WTC11 (cell line): ENCODE results near the gene TMEM218. TPM values are rescaled to one million over a fixed set of nuclear protein-coding genes. Genes with fewer than 3 reads are reported as not detected.

Source experiments
- ATAC-seq: fragments of 200-7000 bp; cut with Tn5 transposase; 2 replicates; pipeline ENCODE4 v1.10.0; 2021; ENCODE audit warnings: mild to moderate bottlenecking, moderate library complexity
- CTCF ChIA-PET: fragments of 300-600 bp; sonication (Branson Sonifier 250); formaldehyde crosslinking; loops from one replicate; lab custom pipeline; 2021; ENCODE audit warnings: antibody characterized with exemption; lab: Charles Lee
- POLR2A ChIA-PET: fragments of 350-600 bp; sonication (Branson Sonifier 250); formaldehyde crosslinking; loops from one replicate; lab custom pipeline; 2021; ENCODE audit warnings: antibody characterized with exemption; lab: Charles Lee
- DNase-seq: peaks from one replicate; pipeline ENCODE4 v3.0.0; 2021; ENCODE audit warnings: low spot score
- H3K27ac Mint-ChIP-seq: 2 replicates; pipeline ENCODE4 v1.8.0; 2021; ENCODE audit warnings: mixed read lengths
- H3K27me3 Mint-ChIP-seq: 2 replicates; pipeline ENCODE4 v1.8.0; 2021; ENCODE audit warnings: low read depth, mild to moderate bottlenecking, moderate library complexity, mixed read lengths
- H3K36me3 Mint-ChIP-seq: 2 replicates; pipeline ENCODE4 v1.8.0; 2021; ENCODE audit warnings: mixed read lengths
- H3K4me1 Mint-ChIP-seq: 2 replicates; pipeline ENCODE4 v1.8.0; 2022; ENCODE audit warnings: mixed read lengths
- H3K4me3 Mint-ChIP-seq: 2 replicates; pipeline ENCODE4 v1.8.0; 2021; ENCODE audit warnings: mild to moderate bottlenecking, moderate library complexity, mixed read lengths
- H3K9me3 Mint-ChIP-seq: 2 replicates; pipeline ENCODE4 v1.8.0; 2021; ENCODE audit warnings: mixed read lengths
- CREB1 ChIP-seq: sonication (generic); formaldehyde crosslinking; IDR thresholded peaks from 2 replicates; pipeline ENCODE4 v1.8.0; 2023; ENCODE audit warnings: mild to moderate bottlenecking, missing genetic modification reagents
- E2F1 ChIP-seq: sonication (generic); formaldehyde crosslinking; IDR thresholded peaks from 2 replicates; pipeline ENCODE4 v1.8.0; 2022; ENCODE audit warnings: mild to moderate bottlenecking, missing genetic modification reagents
- ETV6 ChIP-seq: sonication (generic); formaldehyde crosslinking; IDR thresholded peaks from 2 replicates; pipeline ENCODE4 v1.8.1; 2022; ENCODE audit warnings: mild to moderate bottlenecking, missing genetic modification reagents
- FOXJ3 ChIP-seq: sonication (generic); formaldehyde crosslinking; IDR thresholded peaks from 2 replicates; pipeline ENCODE4 v1.9.0; 2021; ENCODE audit warnings: missing genetic modification reagents, mild to moderate bottlenecking, borderline replicate concordance
- FOXP4 ChIP-seq: sonication (generic); formaldehyde crosslinking; IDR thresholded peaks from 2 replicates; pipeline ENCODE4 v1.8.0; 2022; ENCODE audit warnings: mild to moderate bottlenecking, missing genetic modification reagents
- GRHL2 ChIP-seq: fragments of 250-450 bp; sonication (Bioruptor Pico); IDR thresholded peaks from 2 replicates; pipeline ENCODE4 v1.8.0; 2022; ENCODE audit warnings: mild to moderate bottlenecking, moderate library complexity; ENCODE audit not compliant: insufficient replicate concordance, severe bottlenecking
- MLX ChIP-seq: sonication (generic); formaldehyde crosslinking; IDR thresholded peaks from 2 replicates; pipeline ENCODE4 v1.8.1; 2023; ENCODE audit warnings: mild to moderate bottlenecking, missing genetic modification reagents, moderate library complexity
- MYBL2 ChIP-seq: sonication (generic); formaldehyde crosslinking; IDR thresholded peaks from 2 replicates; pipeline ENCODE4 v1.8.1; 2023; ENCODE audit warnings: mild to moderate bottlenecking, moderate library complexity, missing genetic modification reagents
- NR2C2 ChIP-seq: sonication (generic); formaldehyde crosslinking; IDR thresholded peaks from 2 replicates; pipeline ENCODE4 v1.8.0; 2022; ENCODE audit warnings: mild to moderate bottlenecking, missing genetic modification reagents
- PRDM15 ChIP-seq: sonication (generic); formaldehyde crosslinking; IDR thresholded peaks from 2 replicates; pipeline ENCODE4 v1.8.0; 2022; ENCODE audit warnings: missing genetic modification reagents
- TEAD1 ChIP-seq: sonication (generic); formaldehyde crosslinking; IDR thresholded peaks from 2 replicates; pipeline ENCODE4 v1.8.0; 2022; ENCODE audit warnings: mild to moderate bottlenecking, missing genetic modification reagents
- USF1 ChIP-seq: sonication (generic); formaldehyde crosslinking; IDR thresholded peaks from 2 replicates; pipeline ENCODE4 v1.8.0; 2022; ENCODE audit warnings: mild to moderate bottlenecking, missing genetic modification reagents
- ZMAT4 ChIP-seq: fragments of 250-450 bp; sonication (Bioruptor Pico); IDR thresholded peaks from 2 replicates; pipeline ENCODE4 v1.9.0; 2021; ENCODE audit warnings: mild to moderate bottlenecking
- ZNF138 ChIP-seq: sonication (generic); formaldehyde crosslinking; conservative IDR thresholded peaks from 2 replicates; pipeline ENCODE4 v1.8.1; 2022; ENCODE audit warnings: mild to moderate bottlenecking, moderate library complexity, missing genetic modification reagents
- ZNF219 ChIP-seq: sonication (generic); formaldehyde crosslinking; IDR thresholded peaks from 2 replicates; pipeline ENCODE4 v1.8.0; 2023; ENCODE audit warnings: missing genetic modification reagents, mild to moderate bottlenecking, borderline replicate concordance
- ZNF232 ChIP-seq: sonication (generic); formaldehyde crosslinking; IDR thresholded peaks from 2 replicates; pipeline ENCODE4 v1.8.0; 2022; ENCODE audit warnings: mild to moderate bottlenecking, missing genetic modification reagents
- ZSCAN18 ChIP-seq: fragments of 250-450 bp; sonication (Bioruptor Pico); IDR thresholded peaks from 2 replicates; pipeline ENCODE4 v2.1.2; 2022; ENCODE audit warnings: mild to moderate bottlenecking, moderate library complexity
- total RNA-seq: library from RNA; stranded (reverse); gene quantifications from 3 replicates; pipeline ENCODE4 v1.2.3, GENCODE V29; 2021

TMEM218 gene
- total RNA-seq, 1 experiment from 2014 or later, result 10.3 TPM

GRCh38 chr11:125154378-125155099 is 43.1 kb upstream of the TMEM218 start:
- Mint-ChIP-seq H3K27ac (no peak overlapping the region), H3K27me3 (peaks cover 41% of the 10 kb centered on the region), H3K4me1 (peaks cover 9% of the 10 kb centered on the region), H3K4me3 (no peak overlapping the region), H3K9me3 (peaks cover 12% of the 10 kb centered on the region), H3K36me3 (no peaks in the 10 kb centered on the region; the same call in 1 of the 2 replicates)
- CTCF ChIA-PET, result interaction anchor here (0.7 to 1.5 kb wide), 4 partner anchors 13 to 274 kb away, joined by 3 to 6 read pairs (median 4); no protein-coding TSS in a partner anchor
- ATAC-seq (no peak), DNase-seq (no peak)
- POLR2A ChIA-PET, result no interaction called here
- TF ChIP-seq ZNF219 (CRISPR knock-in tag), result no peak
- TF ChIP-seq TEAD1 (CRISPR knock-in tag), result no peak
- TF ChIP-seq FOXJ3 (CRISPR knock-in tag), result no peak
- no peak for TF ChIP-seq GRHL2 (CRISPR knock-in tag)
- TF ChIP-seq USF1, result no peak
- no peak for TF ChIP-seq FOXP4 (CRISPR knock-in tag)
- no peak for TF ChIP-seq ZNF138 (CRISPR knock-in tag)
- no peak for TF ChIP-seq ZNF232 (CRISPR knock-in tag)
- TF ChIP-seq MYBL2 (CRISPR knock-in tag), result no peak
- no peak for TF ChIP-seq ZMAT4 (CRISPR knock-in tag)
- TF ChIP-seq ZSCAN18 (CRISPR knock-in tag), result no peak
- TF ChIP-seq NR2C2 (CRISPR knock-in tag), result no peak
- no peak for TF ChIP-seq MLX (CRISPR knock-in tag)
- no peak for TF ChIP-seq ETV6 (CRISPR knock-in tag)
- TF ChIP-seq CREB1, result no peak
- TF ChIP-seq E2F1, result no peak

GRCh38 chr11:125153837-125154236 is 42.4 kb upstream of the TMEM218 start:
- ChIA-PET CTCF (interaction anchor here (1.1 to 1.5 kb wide), 3 partner anchors 12 to 275 kb away, joined by 3 to 6 read pairs (median 4); no protein-coding TSS in a partner anchor), POLR2A (interaction anchor here (0.6 kb wide), 1 partner anchor 29 kb away, joined by 8 read pairs; no protein-coding TSS in a partner anchor)
- TF ChIP-seq ZNF219 (CRISPR knock-in tag) (no peak), PRDM15 (CRISPR knock-in tag) (no peak)
- H3K4me3 Mint-ChIP-seq, result no peak overlapping the region
- no peak for ATAC-seq
- DNase-seq, result no peak
- H3K36me3 Mint-ChIP-seq, result no peaks in the 10 kb centered on the region; the same call in 1 of the 2 replicates
- no peak overlapping the region for H3K27ac Mint-ChIP-seq
- H3K9me3 Mint-ChIP-seq, result peaks cover 12% of the 10 kb centered on the region
- peaks cover 48% of the 10 kb centered on the region for H3K27me3 Mint-ChIP-seq
- H3K4me1 Mint-ChIP-seq, result peaks cover 9% of the 10 kb centered on the region
